K562 (cell line): ENCODE results near the gene MYO16. TPM values are rescaled to one million over a fixed set of nuclear protein-coding genes. Genes with fewer than 3 reads are reported as not detected.

Experiments used
- ATAC-seq: fragments of 200-7000 bp; cut with Tn5 transposase; 3 replicates; pipeline ENCODE4 v1.9.1; 2020; ENCODE audit warnings: moderate library complexity
- BruUV-seq: library from RNA; stranded (reverse); fragments of 400-500 nt; replicated peaks from 2 replicates; lab custom pipeline; 2021; lab: Mats Ljungman, UMichigan
- CTCF ChIA-PET: fragments of 300-600 bp; formaldehyde crosslinking; extraction: SDS; loops from one replicate; lab custom pipeline; 2021; ENCODE audit warnings: low intra/inter-chr PET ratio; lab: Yijun Ruan, JAX
- POLR2A ChIA-PET: fragments of 300-600, 350-650 bp; sonication (Branson Sonifier 250); formaldehyde crosslinking; extraction: SDS; loops from one replicate; lab custom pipeline; 2021; ENCODE audit warnings: antibody characterized with exemption, inconsistent platforms; lab: Yijun Ruan, JAX
- DNase-seq, 4 experiments: peaks; one replicate each; pipeline versions ENCODE4 v3.0.0 to v3.0.0-alpha.2; 2011 to 2018; ENCODE audit warnings: low spot score in 3 of 4, mixed read lengths in 3 of 4; ENCODE audit errors: extremely low read depth in 1 of 4
- FAIRE-seq: peaks from 2 replicates; lab custom pipeline; 2011; peaks lifted over from hg19 to GRCh38; lab: Jason Lieb, UNC
- H2AFZ ChIP-seq: 2 replicates; pipeline ENCODE4 v1.6.0; 2011; ENCODE audit warnings: low read depth, low read length, control low read depth, inconsistent platforms
- H3K27ac ChIP-seq: fragments of 200-600 bp; 3 replicates; pipeline ENCODE4 v1.8.0; 2011; ENCODE audit warnings: low read depth, mild to moderate bottlenecking, control low read depth, inconsistent platforms, low read length, moderate library complexity, mixed read lengths; ENCODE audit errors: extremely low read depth
- H3K27me3 ChIP-seq, 2 experiments: fragments of 300-600 bp in 1 of 2; 2 replicates in 1 of 2; 3 replicates in 1 of 2; pipeline versions ENCODE4 v1.6.0 to v1.8.0; 2011; ENCODE audit warnings: inconsistent platforms in 2 of 2, low read length in 2 of 2, mild to moderate bottlenecking in 1 of 2, mixed read lengths in 1 of 2, moderate library complexity in 1 of 2; ENCODE audit not compliant: control insufficient read depth in 2 of 2, insufficient read depth in 2 of 2
- H3K36me3 ChIP-seq: fragments of 300-600 bp; 3 replicates; pipeline ENCODE4 v1.8.0; 2011; ENCODE audit warnings: mild to moderate bottlenecking, low read length, inconsistent platforms; ENCODE audit not compliant: control insufficient read depth, insufficient read depth
- H3K4me1 ChIP-seq, 2 experiments: fragments of 200-600 bp in 1 of 2; replicated peaks in 1 of 2; 2 replicates in 1 of 2; 3 replicates in 1 of 2; pipeline versions ENCODE4 v1.5.1 to v1.8.0; 2011; ENCODE audit warnings: inconsistent platforms in 2 of 2, low read length in 2 of 2, mild to moderate bottlenecking in 1 of 2, mixed read lengths in 1 of 2, moderate library complexity in 1 of 2; ENCODE audit not compliant: control insufficient read depth in 2 of 2, insufficient read depth in 2 of 2
- H3K4me2 ChIP-seq: 2 replicates; pipeline ENCODE4 v1.6.1; 2011; ENCODE audit warnings: low read length, control low read depth, inconsistent platforms, mixed read lengths; ENCODE audit not compliant: insufficient read depth
- H3K4me3 ChIP-seq: fragments of 200-600 bp; sonication (generic), shearing (Covaris generic); 2 replicates; pipeline ENCODE4 v1.5.1; 2016; ENCODE audit warnings: control low read depth, inconsistent platforms
- H3K79me2 ChIP-seq: fragments of 200-600 bp; 3 replicates; pipeline ENCODE4 v1.8.0; 2011; ENCODE audit warnings: low read length, inconsistent platforms; ENCODE audit not compliant: control insufficient read depth, insufficient read depth
- H3K9ac ChIP-seq, 2 experiments: 2 replicates each; pipeline versions ENCODE4 v1.6.0 to v1.6.1; 2011; ENCODE audit warnings: low read depth in 2 of 2, low read length in 2 of 2, control low read depth in 1 of 2, inconsistent platforms in 1 of 2, mild to moderate bottlenecking in 1 of 2, mixed read lengths in 1 of 2; ENCODE audit not compliant: insufficient read depth in 1 of 2
- H3K9me1 ChIP-seq: one replicate; pipeline ENCODE4 v1.6.0; 2011; ENCODE audit warnings: inconsistent platforms, mild to moderate bottlenecking, low read length, moderate library complexity; ENCODE audit not compliant: control insufficient read depth, insufficient read depth
- H3K9me3 ChIP-seq: replicated peaks from 2 replicates; pipeline ENCODE4 v1.5.1; 2011; ENCODE audit warnings: low read depth, low read length, inconsistent platforms; ENCODE audit not compliant: control insufficient read depth, insufficient read depth
- H4K20me1 ChIP-seq: replicated peaks from 2 replicates; pipeline ENCODE4 v1.6.1; 2011; ENCODE audit warnings: low read length, inconsistent platforms, mixed read lengths; ENCODE audit not compliant: control insufficient read depth, insufficient read depth
- BDP1 ChIP-seq: IDR thresholded peaks from 3 replicates; pipeline ENCODE4 v1.6.1; 2011; ENCODE audit not compliant: insufficient read length, insufficient read depth
- EP300 ChIP-seq: IDR thresholded peaks from 2 replicates; pipeline ENCODE4 v1.6.1; 2012; ENCODE audit warnings: low read length, improper control_type of control experiment
- ERF ChIP-seq: fragments of 450-650 bp; formaldehyde crosslinking; IDR thresholded peaks from 2 replicates; pipeline ENCODE4 v1.4.0; 2020; ENCODE audit warnings: mild to moderate bottlenecking, mixed read lengths
- MYBL2 ChIP-seq, 2 experiments: fragments of 450-650 bp in 1 of 2; sonication (generic) in 1 of 2; formaldehyde crosslinking in 1 of 2; IDR thresholded peaks; 2 replicates each; pipeline versions ENCODE4 v1.6.1 to v1.8.1; 2017 to 2022; ENCODE audit warnings: borderline replicate concordance in 1 of 2, inconsistent platforms in 1 of 2, low read depth in 1 of 2, mild to moderate bottlenecking in 1 of 2, missing genetic modification reagents in 1 of 2, moderate library complexity in 1 of 2
- NONO ChIP-seq, 2 experiments: fragments of 200-400 bp in 1 of 2; fragments of 450-650 bp in 1 of 2; formaldehyde crosslinking in 1 of 2; IDR thresholded peaks; 2 replicates each; pipeline ENCODE4 v1.6.1; 2017; ENCODE audit warnings: low read depth in 2 of 2, mild to moderate bottlenecking in 2 of 2, moderate library complexity in 2 of 2, low read length in 1 of 2
- TCF3 ChIP-seq: sonication (generic); formaldehyde crosslinking; IDR thresholded peaks from 2 replicates; pipeline ENCODE4 v1.4.0; 2020; ENCODE audit warnings: mild to moderate bottlenecking, missing genetic modification reagents
- ZNF780A ChIP-seq: fragments of 250-450 bp; sonication (Bioruptor Pico); IDR thresholded peaks from 2 replicates; pipeline ENCODE4 v1.5.0; 2021; ENCODE audit warnings: mild to moderate bottlenecking
- WGBS: fragments of 100-300 bp; shearing (Covaris generic); methylation state at CpG from one replicate; pipeline ENCODE4 v1.1.6; 2016; ENCODE audit warnings: low coverage, mixed read lengths; ENCODE audit not compliant: insufficient coverage; ENCODE audit errors: missing lambda C conversion rate; 5-methylcytosine and 5-hydroxymethylcytosine counted together
- in situ Hi-C: fragments of 300-500 bp; cut with MboI; formaldehyde crosslinking; loops from 4 replicates; pipeline ENCODE4 v1.15.0; 2018; ENCODE audit warnings: inconsistent platforms, mixed read lengths
- intact Hi-C: fragments of 100-400 bp; cut with micrococcal nuclease; formaldehyde crosslinking; loops from 2 replicates; pipeline ENCODE4 v1.14.2; 2022
- polyA plus RNA-seq, 8 experiments: library from polyadenylated mRNA; depleted of rRNA in 4 of 8; stranded (reverse) in 5 of 8; unstranded in 3 of 8; fragments of >200 nt; fragmentation: Nextera tagmentation in 2 of 8; fragmentation: Illumina TruSeq in 1 of 8; extraction: Ambion mirVana in 2 of 8; extraction: Trizol in 1 of 8; gene quantifications; 2 replicates each; pipeline versions ENCODE4 v1.2.1 to v1.2.3, GENCODE V29; 2011 to 2014; ENCODE audit warnings: inconsistent platforms in 1 of 8, missing spikeins in 1 of 8
- total RNA-seq, 7 experiments: library from RNA; depleted of rRNA in 6 of 7; stranded (reverse); fragments of >200 nt in 6 of 7; fragmentation: Illumina TruSeq in 2 of 7; extraction: Trizol in 2 of 7; gene quantifications; 2 replicates each; pipeline versions ENCODE4 v1.2.1 to v1.2.3, GENCODE V29; 2011 to 2021; ENCODE audit warnings: low replicate concordance in 1 of 7
- TF ChIP-seq, protein P1 (sequence below), 3 experiments: fragments of 200-800 bp in 1 of 3; sonication (Bioruptor generic) in 1 of 3; sonication (generic) in 1 of 3; formaldehyde crosslinking in 1 of 3; IDR thresholded peaks; 2 replicates each; pipeline versions ENCODE4 v1.6.1 to v1.8.0; 2016 to 2022; ENCODE audit warnings: mild to moderate bottlenecking in 2 of 3, missing compliant biosample characterization in 2 of 3, missing genetic modification characterization in 2 of 3, missing genetic modification reagents in 1 of 3
- TF ChIP-seq, protein P2 (sequence below): sonication (generic); formaldehyde crosslinking; IDR thresholded peaks from 2 replicates; pipeline ENCODE4 v1.8.0; 2022; ENCODE audit warnings: missing genetic modification reagents, mild to moderate bottlenecking, borderline replicate concordance
- TF ChIP-seq, protein P3 (sequence below): fragments of 200-800 bp; sonication (Bioruptor generic); IDR thresholded peaks from 2 replicates; pipeline ENCODE4 v1.6.1; 2016; ENCODE audit warnings: missing genetic modification characterization, missing compliant biosample characterization

MYO16 gene
- total and polyA plus RNA-seq, 9 of the 15 experiments (the other 6 are each of a cell fraction or from before 2014, with no cell fraction given): 4.3 to 45.7 (median 12.1) TPM

DNA sequence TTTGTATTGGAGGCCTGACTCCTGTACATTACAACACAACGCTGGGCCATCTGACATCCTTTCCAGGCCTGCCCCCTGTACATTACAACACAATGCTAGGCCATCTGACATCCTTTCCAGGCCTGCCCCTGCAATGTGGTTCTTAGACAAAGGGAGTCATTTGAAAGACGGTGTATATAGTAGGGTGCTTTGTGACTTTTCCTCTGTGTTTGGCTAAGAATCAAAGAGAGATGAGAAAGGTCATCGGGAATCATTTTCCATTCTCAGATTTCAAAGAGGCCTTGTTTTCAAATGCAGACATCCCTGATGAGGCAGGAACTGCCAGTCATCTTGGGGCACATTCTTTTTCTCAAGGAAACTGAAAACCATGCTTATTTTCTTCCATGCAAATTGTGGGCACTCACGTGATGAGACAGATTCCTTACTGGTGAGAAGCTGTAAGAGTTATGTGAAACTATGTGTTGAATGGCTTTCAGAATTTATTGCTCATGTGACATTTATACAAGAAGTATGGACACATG, 551.6 kb downstream of the MYO16 start:
- in situ Hi-C loops (no loop called here), intact Hi-C loops (no loop called here)
- H3K9me1 ChIP-seq: no peaks in the 10 kb centered on the region
- H3K9me3 ChIP-seq: no peaks in the 10 kb centered on the region
- CTCF ChIA-PET: no interaction called here
- no peaks in the 10 kb centered on the region for H4K20me1 ChIP-seq
- POLR2A ChIA-PET: no interaction called here
- ATAC-seq (no peak), FAIRE-seq (no peak), DNase-seq (no peak)
- H3K4me2 ChIP-seq: no peak overlapping the region
- H3K4me1 ChIP-seq: no peaks in the 10 kb centered on the region; a peak in 1 of 5 replicates
- H3K9ac ChIP-seq: no peak overlapping the region
- H3K27me3 ChIP-seq: no peaks in the 10 kb centered on the region
- 13% methylated on average over 4 of the region's 4 CpGs for WGBS
- H3K79me2 ChIP-seq: no peaks in the 10 kb centered on the region
- no peak overlapping the region for H3K4me3 ChIP-seq
- H3K27ac ChIP-seq: no peak overlapping the region
- no peaks in the 10 kb centered on the region for H3K36me3 ChIP-seq
- no TSS peak for BruUV-seq
- no peak overlapping the region for H2AFZ ChIP-seq
- TF ChIP-seq ERF (CRISPR knock-in tag) (no peak), NONO (IDR thresholded peaks at IDR 0.05; ENCODE audit: low read depth in 2 of 2, low read length in 1 of 2) (no peak), EP300 (no peak), BDP1 (no peak), TCF3 (CRISPR knock-in tag) (no peak), MYBL2 (IDR thresholded peaks at IDR 0.05; ENCODE audit: low read depth) (no peak), MYBL2 (CRISPR knock-in tag; IDR thresholded peaks at IDR 0.05; ENCODE audit: borderline replicate concordance) (no peak), ZNF780A (CRISPR knock-in tag) (no peak)
- TF ChIP-seq, protein P1, sequence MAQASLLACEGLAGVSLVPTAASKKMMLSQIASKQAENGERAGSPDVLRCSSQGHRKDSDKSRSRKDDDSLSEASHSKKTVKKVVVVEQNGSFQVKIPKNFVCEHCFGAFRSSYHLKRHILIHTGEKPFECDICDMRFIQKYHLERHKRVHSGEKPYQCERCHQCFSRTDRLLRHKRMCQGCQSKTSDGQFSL (CRISPR knock-in tag; IDR thresholded peaks at IDR 0.05): no peak
- TF ChIP-seq, protein P1 (tag; IDR thresholded peaks at IDR 0.05): no peak
- TF ChIP-seq, protein P2, sequence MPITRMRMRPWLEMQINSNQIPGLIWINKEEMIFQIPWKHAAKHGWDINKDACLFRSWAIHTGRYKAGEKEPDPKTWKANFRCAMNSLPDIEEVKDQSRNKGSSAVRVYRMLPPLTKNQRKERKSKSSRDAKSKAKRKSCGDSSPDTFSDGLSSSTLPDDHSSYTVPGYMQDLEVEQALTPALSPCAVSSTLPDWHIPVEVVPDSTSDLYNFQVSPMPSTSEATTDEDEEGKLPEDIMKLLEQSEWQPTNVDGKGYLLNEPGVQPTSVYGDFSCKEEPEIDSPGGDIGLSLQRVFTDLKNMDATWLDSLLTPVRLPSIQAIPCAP (CRISPR knock-in tag): no peak
- TF ChIP-seq, protein P3, sequence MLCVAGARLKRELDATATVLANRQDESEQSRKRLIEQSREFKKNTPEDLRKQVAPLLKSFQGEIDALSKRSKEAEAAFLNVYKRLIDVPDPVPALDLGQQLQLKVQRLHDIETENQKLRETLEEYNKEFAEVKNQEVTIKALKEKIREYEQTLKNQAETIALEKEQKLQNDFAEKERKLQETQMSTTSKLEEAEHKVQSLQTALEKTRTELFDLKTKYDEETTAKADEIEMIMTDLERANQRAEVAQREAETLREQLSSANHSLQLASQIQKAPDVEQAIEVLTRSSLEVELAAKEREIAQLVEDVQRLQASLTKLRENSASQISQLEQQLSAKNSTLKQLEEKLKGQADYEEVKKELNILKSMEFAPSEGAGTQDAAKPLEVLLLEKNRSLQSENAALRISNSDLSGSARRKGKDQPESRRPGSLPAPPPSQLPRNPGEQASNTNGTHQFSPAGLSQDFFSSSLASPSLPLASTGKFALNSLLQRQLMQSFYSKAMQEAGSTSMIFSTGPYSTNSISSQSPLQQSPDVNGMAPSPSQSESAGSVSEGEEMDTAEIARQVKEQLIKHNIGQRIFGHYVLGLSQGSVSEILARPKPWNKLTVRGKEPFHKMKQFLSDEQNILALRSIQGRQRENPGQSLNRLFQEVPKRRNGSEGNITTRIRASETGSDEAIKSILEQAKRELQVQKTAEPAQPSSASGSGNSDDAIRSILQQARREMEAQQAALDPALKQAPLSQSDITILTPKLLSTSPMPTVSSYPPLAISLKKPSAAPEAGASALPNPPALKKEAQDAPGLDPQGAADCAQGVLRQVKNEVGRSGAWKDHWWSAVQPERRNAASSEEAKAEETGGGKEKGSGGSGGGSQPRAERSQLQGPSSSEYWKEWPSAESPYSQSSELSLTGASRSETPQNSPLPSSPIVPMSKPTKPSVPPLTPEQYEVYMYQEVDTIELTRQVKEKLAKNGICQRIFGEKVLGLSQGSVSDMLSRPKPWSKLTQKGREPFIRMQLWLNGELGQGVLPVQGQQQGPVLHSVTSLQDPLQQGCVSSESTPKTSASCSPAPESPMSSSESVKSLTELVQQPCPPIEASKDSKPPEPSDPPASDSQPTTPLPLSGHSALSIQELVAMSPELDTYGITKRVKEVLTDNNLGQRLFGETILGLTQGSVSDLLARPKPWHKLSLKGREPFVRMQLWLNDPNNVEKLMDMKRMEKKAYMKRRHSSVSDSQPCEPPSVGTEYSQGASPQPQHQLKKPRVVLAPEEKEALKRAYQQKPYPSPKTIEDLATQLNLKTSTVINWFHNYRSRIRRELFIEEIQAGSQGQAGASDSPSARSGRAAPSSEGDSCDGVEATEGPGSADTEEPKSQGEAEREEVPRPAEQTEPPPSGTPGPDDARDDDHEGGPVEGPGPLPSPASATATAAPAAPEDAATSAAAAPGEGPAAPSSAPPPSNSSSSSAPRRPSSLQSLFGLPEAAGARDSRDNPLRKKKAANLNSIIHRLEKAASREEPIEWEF (CRISPR knock-in tag): no peak
